CD4-positive, alpha-beta T cell treated with Interferon gamma for 1 hour (primary cell): ENCODE results near the gene LMCD1.

ENCODE experiments used
- DNase-seq: peaks from one replicate; pipeline ENCODE4 v3.0.0-alpha.2; 2020

LMCD1 gene

DNA sequence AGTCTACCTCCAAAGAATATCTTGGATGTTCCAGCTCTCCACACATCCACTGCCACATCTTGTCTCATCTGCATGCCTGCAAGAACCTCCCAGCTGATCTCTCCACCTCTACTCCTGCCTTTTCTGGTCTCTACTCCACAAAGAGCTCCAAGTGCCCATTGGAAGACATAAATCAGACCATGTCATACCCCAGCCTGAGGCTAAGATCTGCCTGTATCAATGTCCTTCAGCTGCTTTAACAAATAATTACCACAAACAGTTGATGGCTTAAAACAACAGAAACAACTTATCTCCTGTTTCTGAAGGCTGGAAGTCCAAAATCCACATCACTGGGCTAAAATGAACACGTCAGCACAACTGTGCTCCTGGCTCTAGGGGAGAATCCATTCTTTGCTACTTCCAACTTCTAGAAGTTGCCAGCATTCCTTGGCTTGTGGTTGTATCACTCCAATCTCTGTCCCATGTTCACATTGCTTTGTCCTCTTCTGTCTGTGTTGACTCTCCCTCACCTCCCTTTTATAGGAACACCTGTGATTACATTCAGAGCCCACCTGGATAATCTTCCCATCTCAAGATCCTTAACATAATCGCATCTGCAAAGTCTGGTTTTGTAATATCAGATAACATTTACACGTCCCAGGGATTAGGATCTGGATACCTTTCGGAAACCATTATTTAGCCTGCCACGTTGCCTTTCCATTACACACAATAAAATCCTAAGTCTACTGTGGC lies 17.0 kb upstream of the LMCD1 start:
- no peak for DNase-seq

DNA sequence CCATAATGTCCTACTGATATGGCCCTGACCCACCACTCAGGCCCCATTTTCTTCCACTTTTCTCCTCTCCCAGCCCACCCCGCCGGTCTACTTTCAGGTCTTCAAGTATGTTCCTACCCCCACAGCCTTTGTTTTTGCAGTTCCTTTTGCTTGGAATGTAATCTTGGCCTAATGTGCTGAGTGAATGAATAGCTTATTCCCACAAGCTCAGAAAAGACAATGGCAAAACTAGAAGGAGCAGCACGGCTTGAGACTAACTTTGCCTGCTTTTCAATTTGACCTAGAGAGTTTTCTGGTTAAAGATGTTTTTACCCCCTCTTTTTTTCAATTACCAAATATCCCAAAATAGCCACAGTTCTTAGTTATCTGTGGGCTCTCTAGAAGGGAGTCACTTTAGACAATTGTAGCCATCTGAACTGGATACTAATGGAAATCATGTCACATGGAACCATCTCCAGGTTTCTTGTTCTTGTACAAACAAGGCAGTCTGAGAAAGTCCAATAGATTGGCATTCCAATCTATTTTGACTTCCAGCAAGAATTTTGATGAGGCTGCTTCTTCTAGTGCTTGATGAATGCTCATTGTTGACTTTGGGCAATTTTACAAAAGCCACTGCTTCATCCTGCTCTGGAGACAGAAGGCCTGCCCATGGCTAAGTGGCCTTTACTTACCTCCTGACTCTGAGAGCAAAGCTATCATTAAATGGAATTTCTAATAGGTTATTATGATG lies 16.3 kb upstream of the LMCD1 start:
- DNase-seq, result no peak

DNA sequence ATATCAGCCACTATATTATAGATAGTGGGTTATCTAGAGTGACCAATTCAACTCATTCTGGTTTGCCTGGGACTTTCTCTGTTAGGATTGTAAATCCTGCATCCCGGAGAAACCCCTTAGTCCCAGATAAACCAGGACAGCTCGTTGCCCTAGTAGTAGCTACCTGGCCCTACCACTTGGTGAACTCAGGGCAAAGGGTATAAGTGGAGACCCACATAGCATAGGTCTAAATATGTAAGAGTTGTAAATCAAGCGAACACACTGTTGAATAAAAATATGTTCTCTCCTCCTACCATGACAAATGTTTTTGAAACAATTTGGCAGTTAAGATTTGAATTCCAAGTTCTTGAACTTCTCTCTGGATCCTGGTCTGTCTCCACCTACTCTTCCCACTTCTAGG lies 15.7 kb upstream of the LMCD1 start:
- DNase-seq, result no peak

DNA sequence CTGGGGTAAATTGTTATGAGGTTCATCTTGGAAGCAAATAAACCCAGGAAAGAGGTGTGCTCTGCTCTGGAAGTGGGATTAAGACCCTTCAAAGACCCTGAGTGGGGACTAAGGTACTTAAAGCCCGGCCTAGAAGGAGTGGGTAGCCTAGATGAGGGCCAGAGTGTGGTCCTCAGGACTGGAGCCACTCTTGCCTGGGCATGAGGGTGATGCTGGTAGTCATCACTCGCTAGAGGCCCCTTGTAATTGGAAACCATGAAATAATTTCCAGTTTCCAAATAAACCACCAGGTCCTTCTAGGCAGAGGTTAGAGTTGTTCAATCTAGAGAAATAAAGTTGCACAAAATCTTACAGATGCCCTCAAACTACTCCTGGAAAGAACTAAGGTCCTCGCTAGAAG lies 15.2 kb upstream of the LMCD1 start:
- no peak for DNase-seq

DNA sequence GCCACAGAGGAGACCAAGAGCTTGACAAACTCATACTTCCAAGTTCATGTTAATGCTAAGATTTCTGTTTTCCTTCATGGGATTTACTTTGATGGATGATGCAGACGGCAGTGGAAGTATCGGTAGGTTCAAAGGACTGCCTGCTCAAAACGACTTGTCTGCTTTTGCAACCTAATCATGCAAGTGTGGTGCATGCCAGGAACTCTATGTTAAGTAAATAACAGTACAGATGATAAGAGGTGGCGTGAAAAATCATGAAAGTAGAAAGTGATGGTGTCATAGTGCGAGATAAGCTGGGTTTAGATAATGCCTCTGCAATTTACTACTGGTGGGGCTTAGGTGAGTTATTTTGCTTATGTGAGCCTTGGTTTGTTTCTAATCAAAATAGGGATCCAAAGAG lies 14.7 kb upstream of the LMCD1 start:
- no peak for DNase-seq

DNA sequence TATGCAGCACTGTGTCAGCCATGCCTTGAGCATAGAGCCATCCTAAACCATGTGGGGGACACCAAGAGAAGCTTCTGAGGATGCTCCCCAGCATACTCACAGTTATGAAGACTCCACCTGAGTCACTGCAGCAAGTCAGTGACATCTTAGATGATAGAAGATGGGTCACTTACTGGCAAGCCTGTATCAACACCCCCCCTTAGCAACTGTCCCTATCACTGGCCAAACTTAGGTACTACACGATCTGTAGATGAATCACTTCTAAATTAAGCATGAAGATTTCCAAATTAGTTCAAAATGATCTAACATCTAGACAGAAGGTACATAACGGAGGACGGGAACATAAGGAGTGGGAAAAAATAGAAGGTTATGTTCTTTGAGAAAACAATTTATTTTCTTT lies 13.2 kb upstream of the LMCD1 start:
- DNase-seq, result no peak

DNA sequence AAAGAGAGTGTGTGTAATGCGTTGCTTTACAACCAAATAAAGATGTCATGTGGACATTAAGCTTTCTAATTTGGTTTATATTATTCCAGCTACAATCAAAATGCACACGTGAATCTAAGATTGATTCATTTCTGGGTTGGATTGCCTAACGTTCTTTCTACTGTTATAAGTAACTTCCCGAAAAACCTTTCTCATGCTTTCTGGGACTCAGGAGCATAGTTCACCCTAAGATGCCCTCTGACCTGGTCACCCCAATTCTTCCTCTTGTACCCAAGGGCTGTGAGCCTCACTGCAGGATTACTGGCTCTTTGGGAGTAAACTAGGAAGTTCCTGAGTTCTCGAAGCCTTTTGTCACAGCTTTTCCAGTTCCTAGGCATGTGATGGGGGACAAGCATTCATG lies 12.7 kb upstream of the LMCD1 start:
- no peak for DNase-seq

DNA sequence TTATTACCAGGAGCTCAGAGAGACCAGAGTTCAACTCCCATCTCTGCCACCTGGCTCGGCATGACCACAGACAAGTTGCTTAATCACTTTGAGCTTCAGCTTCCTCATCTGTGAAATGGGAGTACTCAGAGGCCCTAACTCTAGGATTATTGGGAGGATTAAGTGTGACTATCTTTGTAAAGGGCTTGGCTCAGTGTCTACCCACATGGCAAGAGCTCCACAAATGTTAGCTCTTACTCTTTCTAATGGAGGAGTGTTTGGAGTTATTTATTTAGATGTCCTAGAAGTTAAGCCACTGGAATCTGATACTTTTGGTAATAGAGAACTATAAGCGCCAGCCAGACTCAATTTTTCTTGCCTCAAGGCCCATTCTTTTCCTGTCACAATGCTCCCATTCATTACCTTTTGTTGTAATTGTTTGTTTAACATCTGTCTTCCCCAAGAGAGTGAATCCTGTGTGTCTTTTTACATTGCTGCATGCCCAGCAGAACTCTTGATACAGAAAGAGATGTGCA lies 12.3 kb upstream of the LMCD1 start:
- no peak for DNase-seq

DNA sequence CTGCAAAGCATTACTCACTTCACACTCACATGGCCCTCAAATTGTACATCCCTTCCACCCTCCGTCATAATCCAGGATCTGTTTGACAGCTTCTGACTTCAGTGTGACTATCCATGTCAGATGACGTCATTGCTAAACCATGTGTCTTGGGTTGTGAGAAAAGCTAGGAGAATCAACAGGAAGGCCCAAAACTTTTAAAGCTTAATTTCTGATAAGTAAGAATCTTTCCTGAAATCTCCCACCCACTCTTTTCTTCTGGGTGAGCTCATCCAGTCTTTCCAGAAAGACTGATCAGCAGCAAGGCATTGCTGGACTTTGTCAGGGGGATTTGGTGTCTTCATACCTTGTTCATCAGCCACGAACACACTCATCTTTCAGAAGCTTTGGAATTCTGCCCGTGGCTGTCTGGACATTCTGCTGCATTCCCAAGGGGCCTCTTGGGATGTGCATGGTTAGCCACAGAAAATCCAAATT lies 11.5 kb upstream of the LMCD1 start:
- no peak for DNase-seq

DNA sequence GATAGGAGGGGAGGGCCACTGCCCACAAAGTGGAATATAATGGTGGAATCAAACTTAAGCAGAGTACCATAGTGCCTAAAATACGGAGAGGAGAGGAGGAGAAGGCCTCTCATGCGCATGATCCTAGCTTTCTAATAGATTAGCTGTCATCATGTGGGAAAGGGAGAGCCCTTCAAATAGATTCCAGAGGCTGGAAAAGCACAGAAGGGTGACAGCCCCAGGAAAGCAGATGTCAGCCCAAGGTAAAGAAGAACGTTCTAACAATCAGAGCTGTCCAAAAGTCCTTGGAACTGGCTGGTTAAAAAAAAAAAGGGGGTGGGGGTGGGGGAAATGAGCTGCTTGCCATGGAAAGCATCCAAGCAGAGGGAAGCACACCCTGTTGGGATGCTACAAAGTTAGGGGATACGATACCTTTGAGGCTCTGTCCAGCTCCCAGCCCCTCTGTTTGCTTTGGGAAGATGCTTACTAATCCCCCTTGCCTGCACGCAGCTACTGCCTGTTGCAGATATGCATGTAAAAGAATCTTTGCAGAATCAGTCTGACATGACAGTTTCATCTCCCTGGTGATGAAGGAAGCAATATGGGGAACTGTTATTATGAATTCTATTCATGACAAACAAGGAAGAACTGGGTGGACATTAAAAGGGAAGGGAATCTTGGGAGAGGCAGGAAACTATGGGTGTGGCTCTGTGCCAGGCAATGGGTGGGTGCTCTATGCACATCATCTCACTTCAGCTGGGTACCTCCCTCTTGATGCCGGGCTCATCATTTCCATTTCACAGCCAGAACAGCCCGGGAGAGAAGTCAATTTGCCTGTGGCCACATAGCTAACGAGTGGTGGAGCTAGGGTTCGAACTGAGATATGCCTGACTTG lies 10.1 kb upstream of the LMCD1 start:
- no peak for DNase-seq

DNA sequence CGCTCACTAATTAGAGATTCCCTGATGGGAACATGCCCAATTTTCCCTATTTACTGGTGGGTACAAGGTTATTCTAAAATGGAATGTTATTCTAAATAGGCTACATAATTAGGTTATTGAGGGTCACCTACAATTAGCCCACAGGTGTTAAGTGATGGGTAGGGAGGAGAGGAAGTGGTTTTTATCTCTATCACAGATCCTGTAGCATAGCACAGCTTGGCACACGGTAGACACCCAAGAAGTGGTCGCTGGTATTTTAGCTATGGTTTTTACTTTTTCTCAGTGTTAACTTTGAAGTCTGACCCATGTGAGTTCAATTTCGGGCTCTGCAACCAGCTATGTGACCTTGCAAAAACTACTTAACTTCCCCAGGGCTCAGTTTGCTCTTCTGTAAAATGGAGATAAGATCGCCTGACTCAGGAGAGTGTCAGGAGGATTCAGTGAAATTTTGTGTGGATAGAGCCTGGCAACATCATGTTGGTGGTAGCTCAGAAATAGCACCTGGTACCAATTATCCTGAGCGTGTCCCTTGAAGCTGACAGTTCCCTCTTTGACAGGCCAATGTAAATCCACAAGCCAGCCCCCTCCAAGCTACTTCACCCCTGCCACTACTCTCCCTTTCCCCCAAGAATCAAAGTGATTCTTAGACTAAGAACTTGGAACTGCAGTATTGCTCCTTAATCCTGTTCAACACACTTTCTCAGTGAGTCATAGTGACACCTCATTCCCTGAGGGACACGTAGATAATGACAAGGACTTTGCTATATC lies 8.7 kb upstream of the LMCD1 start:
- no peak for DNase-seq

DNA sequence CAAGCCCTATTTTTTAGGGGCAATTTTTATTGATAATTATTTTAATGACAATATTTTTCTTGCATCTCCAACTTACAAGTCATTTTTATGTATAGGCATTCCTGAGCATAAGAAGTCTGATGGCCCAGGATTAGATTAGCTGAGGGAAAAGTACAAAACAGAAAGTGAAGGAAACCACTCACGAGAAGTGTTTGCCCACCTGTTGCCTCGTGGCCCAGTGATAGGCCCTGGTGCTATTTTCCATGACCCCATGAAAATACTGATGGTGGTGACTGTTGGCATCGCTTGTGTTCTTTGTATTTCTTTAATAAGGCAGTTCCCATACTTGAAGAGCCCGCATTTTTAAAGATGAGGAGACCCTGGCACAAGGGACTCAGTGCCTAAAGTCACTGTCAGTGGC lies 7.9 kb upstream of the LMCD1 start:
- DNase-seq, result no peak

DNA sequence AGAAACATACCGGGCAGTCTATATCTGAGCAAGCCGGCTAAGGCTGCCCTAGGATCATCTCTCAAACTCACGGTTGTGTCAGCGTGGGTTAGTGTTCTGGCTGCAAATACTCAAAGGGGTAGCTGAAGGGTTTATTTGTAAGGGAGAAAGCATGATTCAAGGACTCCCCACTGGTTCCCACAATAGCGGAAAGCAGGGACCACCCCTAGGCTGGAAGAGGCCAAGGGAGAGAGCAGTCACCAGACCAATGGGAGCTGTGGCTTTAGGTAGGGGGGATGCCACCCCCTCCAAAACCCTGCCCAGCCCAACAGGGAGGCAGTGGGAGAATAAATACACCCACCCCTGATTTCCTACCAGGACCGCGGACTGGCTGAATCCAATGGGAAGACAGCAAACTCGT lies 7.3 kb upstream of the LMCD1 start:
- no peak for DNase-seq

DNA sequence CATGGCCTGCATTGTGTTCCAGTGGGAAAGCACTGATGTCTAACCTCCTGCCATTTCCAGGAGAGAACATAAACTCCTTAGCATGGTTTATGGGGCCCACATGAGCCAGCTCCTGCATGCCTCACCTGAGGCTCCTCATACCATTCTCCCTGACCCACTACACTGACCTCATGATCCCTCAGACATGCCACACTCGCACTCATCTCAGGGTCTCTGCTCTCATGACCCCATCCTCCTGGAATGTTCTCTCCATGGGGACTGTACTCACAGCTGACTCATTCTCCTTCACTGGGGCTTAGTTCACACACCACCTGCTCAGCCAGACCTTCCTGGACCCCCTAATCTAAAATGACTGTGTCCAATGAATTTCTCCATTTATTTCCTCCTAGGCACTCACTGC lies 4.0 kb upstream of the LMCD1 start:
- DNase-seq, result no peak

DNA sequence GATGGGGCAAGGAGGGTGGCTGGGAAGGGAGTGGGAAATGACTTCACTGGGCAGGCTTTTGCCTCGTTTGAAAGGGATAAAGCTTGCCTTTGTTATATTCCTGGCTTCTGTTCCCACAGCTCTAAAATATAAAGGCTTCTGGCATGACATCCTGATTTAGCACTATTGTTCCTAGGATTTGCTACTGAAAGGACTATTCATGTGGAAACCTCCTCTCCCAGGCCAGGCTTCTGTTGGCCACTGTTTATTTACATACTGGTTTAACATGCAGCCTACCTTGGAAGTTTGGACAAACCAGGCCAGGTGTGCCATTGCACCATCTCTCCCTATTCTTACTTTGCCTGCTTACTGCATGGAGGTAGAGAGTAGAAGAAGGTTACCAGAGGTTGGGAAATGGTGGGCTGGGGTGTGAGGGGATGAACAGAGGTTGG lies 2.4 kb upstream of the LMCD1 start:
- DNase-seq, result no peak

DNA sequence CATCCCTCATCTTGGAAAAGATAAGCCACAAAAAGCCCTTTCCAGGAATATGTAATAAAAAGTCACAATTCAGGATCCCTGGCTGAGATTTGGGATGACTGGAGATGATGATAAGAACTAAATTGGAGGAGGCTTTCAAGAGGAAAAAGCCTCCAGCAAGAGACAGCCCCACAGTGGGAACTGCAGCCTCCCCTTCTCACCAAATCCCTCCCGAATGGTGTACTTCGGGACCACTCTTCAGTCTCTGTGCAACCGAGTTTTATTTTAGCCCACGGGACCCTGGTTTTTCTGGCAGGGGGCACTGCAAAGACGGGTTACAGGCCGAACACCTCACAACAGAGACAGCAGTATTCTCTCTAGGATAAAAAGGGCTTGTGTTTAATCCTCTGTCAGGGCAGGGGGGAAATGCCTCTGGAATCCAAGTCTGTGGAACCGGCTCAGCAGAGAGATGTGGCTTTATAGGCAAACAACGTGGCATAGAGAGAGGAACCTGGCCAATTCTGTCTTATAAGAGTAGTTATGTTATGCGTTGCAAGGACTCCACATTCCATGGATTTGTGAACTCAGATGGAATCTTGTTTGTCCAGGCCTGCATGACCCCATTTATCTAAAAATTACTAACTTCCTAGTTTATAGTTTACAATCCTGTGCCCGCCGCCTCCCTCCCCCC lies 1.2 kb upstream of the LMCD1 start:
- no peak for DNase-seq

DNA sequence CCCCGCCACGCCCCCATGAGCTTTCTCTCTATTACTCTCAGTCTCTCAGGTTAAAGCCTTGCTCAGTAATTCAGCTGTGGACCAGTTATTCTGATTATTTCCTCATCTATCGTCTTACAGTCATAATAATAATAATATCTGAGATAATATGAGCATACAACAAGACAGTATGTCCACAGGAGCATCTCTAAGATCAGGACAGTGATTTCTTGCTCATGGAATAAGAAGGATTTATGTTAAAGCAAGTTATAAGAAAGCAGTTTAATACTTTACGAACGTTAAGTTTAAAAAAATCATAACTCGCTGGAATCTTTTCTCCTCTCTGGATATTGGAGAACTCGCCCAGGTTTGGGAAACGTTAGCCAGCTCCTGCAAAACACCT lies 643 bp upstream of the LMCD1 start:
- no peak for DNase-seq

DNA sequence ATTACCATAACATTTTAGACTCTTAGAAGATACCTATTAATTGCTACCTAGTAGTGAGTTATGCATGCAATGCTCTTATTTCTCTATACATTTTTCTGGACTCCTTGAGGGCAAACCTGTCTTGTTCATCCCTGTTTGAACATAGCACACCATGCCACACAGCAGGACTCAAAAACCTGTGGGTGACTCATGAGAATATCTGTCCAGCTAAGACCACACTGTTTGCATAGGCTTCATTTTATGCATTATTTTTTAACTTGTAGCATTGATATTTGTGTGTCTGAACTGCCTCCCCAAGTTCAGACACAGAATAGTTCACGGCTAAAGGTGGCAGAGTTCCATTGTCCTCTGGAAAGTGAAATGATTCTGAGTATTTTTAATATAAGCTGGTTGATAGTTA lies 1.8 kb downstream of the LMCD1 start:
- DNase-seq, result no peak

DNA sequence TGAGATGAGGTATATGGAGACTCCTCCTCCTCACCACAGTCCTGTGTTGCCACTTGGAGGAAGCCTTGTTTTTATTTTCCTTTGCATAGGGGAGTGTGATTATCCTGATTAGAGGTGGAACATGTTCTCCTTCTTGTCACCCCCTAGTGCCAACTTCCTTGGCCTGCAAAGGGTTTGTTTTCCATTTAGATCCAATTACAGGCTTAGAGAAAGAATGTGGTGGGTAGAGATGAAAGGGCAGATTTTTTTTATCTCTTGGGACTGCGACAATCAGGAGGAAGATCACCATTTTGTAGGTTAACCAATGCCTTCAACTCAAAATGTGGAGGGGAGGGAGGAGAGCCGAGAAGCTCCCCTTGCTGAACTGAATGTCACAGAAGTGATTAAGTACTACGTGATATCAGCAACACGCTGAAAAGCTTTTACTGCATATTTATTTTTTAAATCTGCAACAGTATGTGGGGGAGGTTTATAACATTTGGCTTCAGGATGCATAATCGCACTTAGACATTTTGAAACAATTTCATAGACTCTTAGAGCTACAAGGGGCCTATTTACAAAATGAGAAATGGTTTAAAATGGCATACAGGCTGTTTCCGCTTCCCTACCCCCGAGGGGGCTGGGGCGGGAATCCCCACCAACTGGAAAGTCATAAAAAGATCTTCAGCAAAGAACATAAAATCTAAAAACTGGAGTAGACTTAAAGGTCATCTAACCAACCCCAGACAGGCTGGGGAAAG lies 2.4 kb downstream of the LMCD1 start:
- no peak for DNase-seq

DNA sequence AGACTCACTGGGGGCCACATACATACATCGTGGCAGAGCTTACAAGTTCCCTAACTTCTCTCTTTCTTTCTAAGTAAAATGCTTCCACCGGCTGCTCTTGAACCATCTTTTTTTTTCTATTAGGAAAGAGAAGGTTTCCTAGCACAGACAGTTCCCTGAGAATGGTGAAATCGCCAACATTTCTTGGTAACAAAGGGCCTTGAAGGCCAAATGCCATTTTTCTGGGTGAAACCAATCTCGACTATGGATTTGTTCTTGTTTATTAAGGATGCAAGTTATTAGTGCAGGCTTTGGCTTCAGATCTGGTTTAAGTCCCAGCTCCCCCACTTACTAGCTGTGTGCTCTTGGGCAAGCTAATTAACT lies 3.0 kb downstream of the LMCD1 start:
- DNase-seq, result no peak

DNA sequence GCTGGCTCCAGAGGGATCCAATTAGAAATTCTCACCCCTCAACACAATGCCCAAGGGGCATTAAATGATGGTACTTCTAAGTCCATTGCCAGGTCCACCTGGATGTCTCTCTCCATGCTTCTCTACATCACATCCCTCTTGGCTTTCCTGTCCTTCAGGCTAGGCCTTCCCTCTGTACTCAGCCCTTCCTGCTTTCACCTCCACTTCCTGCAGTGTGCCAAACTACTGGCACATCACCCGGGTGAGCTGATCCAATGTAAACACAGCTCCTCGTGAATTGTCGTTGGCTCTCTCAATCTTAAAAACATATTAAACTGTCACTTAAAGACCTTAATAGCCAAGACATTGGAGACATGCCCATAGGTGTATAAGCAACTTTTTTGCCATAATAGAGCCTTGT lies 4.0 kb downstream of the LMCD1 start:
- DNase-seq, result no peak
